Measurements from ENCODE around the gene S100A6. TPM values are rescaled to one million over a fixed set of nuclear protein-coding genes. Genes with fewer than 3 reads are reported as not detected.

S100A6 gene
- total RNA-seq, 6 experiments from 2014 or later: 6.6 to 24.0 (median 12.0) TPM

DNA sequence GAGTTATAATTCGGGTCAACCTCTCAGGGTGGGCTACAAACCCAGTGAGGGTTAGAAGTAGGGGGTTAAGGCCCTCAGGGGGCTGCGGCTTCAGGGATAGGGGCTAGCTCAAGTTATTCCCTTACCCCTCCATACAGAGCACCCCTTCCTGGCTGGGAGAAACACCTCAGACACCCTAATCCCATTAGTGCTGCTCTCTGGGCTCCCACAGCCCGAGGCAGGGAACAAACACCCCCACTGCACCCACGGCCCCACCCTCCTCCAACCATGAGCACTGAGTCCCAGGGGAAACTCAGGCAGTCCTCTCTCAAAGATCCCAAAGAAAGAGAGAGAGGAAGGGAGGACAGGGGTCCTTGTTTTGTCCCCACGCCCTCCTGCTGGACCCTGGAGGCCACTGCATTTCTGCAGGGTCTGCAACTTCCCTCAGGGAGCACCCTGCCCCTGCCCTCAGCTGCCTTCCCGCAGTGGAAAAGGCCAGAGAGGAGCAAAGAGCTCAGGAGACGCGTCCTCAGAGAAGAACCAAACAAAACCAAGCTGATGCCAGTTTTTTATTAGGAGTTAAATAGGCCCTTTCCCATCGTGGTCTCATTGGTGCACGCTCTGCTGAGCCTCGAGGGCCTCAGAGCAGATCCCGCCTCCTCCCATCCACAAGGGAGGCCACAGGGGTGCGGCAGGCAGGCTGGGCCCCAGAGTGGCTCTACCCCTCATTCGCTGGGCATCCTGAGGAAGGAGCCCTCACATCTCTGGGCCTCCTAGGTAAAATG is 11.2 kb upstream of the S100A6 start:
- DNase-seq (peak in 1 of 3 donors; percentile 35), ATAC-seq (no peak)
- Histone ChIP-seq H3K4me3 (no peak overlapping the region), H3K9me3 (no peaks in the 10 kb centered on the region), H3K36me3 (no peaks in the 10 kb centered on the region), H3K4me1 (no peaks in the 10 kb centered on the region), H3K27ac (no peak overlapping the region), H3K27me3 (no peaks in the 10 kb centered on the region)
- intact Hi-C loops (cut with DNase I): no loop called here
- 42% methylated on average over 3 of the region's 14 CpGs for WGBS (ENCODE audit: insufficient coverage, low coverage, low lambda C conversion rate, missing lambda C conversion rate)
- TF ChIP-seq, protein P1, sequence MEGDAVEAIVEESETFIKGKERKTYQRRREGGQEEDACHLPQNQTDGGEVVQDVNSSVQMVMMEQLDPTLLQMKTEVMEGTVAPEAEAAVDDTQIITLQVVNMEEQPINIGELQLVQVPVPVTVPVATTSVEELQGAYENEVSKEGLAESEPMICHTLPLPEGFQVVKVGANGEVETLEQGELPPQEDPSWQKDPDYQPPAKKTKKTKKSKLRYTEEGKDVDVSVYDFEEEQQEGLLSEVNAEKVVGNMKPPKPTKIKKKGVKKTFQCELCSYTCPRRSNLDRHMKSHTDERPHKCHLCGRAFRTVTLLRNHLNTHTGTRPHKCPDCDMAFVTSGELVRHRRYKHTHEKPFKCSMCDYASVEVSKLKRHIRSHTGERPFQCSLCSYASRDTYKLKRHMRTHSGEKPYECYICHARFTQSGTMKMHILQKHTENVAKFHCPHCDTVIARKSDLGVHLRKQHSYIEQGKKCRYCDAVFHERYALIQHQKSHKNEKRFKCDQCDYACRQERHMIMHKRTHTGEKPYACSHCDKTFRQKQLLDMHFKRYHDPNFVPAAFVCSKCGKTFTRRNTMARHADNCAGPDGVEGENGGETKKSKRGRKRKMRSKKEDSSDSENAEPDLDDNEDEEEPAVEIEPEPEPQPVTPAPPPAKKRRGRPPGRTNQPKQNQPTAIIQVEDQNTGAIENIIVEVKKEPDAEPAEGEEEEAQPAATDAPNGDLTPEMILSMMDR (IDR thresholded peaks at IDR 0.05): no peak
- no peak for TF ChIP-seq POLR2A (IDR thresholded peaks at IDR 0.05)

DNA sequence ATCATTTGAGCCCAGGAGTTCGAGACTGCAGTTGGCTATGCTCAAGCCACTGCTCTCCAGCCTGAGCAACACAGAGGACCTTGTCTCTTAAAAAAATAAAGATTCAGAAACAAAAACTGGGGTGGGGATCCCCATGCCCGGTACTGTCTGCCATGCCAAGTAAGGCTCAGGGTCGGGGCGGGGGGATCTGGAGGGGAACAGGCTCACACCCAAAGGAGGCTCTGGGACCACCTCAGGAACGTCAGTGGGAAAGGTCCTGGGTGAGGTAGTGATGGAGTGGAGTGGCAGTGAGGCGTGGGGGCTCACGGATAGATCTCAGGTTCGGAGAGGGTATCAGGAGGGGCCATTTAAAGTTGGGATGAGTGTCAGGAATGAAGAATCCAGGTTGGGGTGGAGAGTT is 10.6 kb upstream of the S100A6 start:
- H3K27me3 ChIP-seq: no peaks in the 10 kb centered on the region
- WGBS (ENCODE audit: insufficient coverage, low coverage, low lambda C conversion rate, missing lambda C conversion rate): 74% methylated on average over 8 of the region's 8 CpGs
- H3K4me3 ChIP-seq: no peak overlapping the region
- ATAC-seq: no peak
- no peaks in the 10 kb centered on the region for H3K36me3 ChIP-seq
- no peak overlapping the region for H3K27ac ChIP-seq
- H3K4me1 ChIP-seq: no peaks in the 10 kb centered on the region
- peak in 1 of 3 donors; percentile 22 for DNase-seq
- H3K9me3 ChIP-seq: no peaks in the 10 kb centered on the region
- intact Hi-C loops (cut with DNase I): no loop called here
- TF ChIP-seq, protein P1 (IDR thresholded peaks at IDR 0.05): no peak
- TF ChIP-seq POLR2A (IDR thresholded peaks at IDR 0.05): no peak

DNA sequence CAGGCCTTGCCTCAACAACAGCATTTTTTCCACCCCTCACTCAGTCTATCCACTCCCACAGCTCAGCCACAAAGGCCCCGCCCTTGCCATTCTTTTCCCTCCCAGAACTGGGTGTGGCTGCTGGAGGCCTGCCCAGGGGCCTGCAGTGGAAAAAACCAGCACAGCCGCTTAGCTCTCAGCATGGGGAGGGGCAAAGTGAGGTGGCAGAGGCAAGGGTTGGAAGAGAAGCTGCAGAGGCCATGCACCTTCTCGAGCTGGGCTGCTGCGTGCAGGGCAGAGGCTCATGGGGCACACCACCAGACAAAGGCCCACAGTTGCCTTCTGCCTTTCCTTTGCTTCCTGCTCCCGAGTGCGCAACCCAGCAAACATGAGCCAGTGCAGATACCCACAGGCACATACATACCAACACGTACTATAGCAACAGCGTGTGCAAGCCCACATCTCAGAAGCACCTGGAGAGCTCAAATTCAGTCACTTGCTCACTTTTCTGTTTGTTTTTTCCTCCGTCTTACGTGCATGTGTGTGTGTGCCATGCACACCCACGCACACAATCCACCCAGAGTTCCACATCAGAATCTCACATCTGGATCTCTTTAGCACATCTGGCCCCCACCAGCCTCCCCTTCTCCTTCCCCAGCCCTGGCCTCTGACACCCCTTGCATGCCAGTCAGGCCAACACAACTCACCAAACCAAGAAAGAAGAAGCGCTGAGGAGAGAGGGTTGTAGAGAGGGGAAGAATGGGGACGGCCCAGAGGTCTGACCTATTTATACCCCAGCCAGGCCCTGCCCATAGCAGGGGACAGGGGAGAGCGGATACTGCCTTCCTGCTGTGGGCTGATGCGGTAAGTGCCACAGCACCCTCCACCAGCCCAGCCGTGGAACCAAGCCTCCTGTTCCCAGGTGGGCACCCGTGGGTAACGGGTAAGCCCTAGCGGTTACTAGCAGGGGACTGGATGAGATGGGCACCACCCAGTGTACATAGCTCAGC is 9.6 kb upstream of the S100A6 start, which contains the start of gene S100A4:
Gene S100A4, minus strand, starts transcription at position 740 of the 989 bp plus-strand sequence. CDS start 1,012 bp downstream, outside the sequence.
- WGBS (ENCODE audit: insufficient coverage, low coverage, low lambda C conversion rate, missing lambda C conversion rate): 49% methylated on average over 15 of the region's 19 CpGs
- Histone ChIP-seq H3K4me3 (peak within 1 kb of the TSS; percentile 14 to 27 (median 21)), H3K36me3 (no peaks in the 10 kb centered on the region), H3K27me3 (no peaks in the 10 kb centered on the region), H3K9me3 (no peaks in the 10 kb centered on the region), H3K4me1 (no peaks in the 10 kb centered on the region), H3K27ac (peak within 1 kb of the TSS in 1 of 3 donors; percentile 29)
- intact Hi-C loops (cut with DNase I): no loop called here
- DNase-seq: peak; percentile 80 to 87 (median 82)
- peak; percentile 69 to 78 (median 74) for ATAC-seq
- TF ChIP-seq, protein P1 (IDR thresholded peaks at IDR 0.05): no peak
- TF ChIP-seq POLR2A (IDR thresholded peaks at IDR 0.05): peak; percentile 44

DNA sequence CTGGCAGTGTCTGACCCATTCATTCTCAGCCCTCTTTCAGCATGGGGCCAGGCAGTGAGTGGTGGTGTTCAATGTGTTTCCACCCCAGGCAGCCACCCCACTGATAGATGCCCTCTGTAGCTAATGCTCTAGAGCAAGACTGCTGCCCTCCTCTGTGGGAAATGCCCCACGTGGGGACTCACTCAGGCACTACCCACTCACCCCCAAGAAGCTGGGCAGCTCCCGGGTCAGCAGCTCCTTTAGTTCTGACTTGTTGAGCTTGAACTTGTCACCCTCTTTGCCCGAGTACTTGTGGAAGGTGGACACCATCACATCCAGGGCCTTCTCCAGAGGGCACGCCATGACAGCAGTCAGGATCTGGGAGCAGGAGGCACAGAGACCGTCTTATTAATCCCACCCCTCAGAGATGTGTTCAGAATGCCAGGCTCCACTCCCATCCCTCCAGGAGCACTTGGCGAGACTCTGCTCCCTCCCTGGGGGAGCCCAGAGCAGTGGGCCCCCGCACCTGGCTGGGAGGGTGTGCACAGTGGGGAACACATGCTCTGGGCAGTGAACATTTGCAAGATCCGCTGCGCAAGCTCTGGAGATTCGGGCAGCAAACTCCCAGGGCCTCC is 8.8 kb upstream of the S100A6 start:
- Histone ChIP-seq H3K4me3 (peak overlapping the region in 1 of 3 donors; percentile 16), H3K4me1 (no peaks in the 10 kb centered on the region), H3K27ac (no peak overlapping the region), H3K9me3 (no peaks in the 10 kb centered on the region), H3K36me3 (no peaks in the 10 kb centered on the region), H3K27me3 (no peaks in the 10 kb centered on the region)
- intact Hi-C loops (cut with DNase I): no loop called here
- ATAC-seq (no peak), DNase-seq (no peak)
- WGBS (ENCODE audit: insufficient coverage, low coverage, low lambda C conversion rate, missing lambda C conversion rate): 80% methylated on average over 5 of the region's 10 CpGs
- TF ChIP-seq POLR2A (IDR thresholded peaks at IDR 0.05): no peak
- TF ChIP-seq, protein P1 (IDR thresholded peaks at IDR 0.05): no peak

Measured in right lobe of liver (tissue), 6 donors.